Lung (tissue), 12 donors: ENCODE results near the gene PDE8A. TPM values are rescaled to one million over a fixed set of nuclear protein-coding genes. Genes with fewer than 3 reads are reported as not detected.

Source experiments
- ATAC-seq: fragments of 200-7000 bp; cut with Tn5 transposase; one replicate; pipeline ENCODE4 v1.9.1; 2020; ENCODE audit warnings: moderate number of reproducible peaks; ENCODE audit not compliant: insufficient read depth, low FRiP score
- DNase-seq, 3 donors: peaks; one replicate each; pipeline ENCODE4 v3.0.0-alpha.2; 2013 to 2017
- H3K27ac ChIP-seq, 2 donors: one replicate each; pipeline ENCODE4 v1.5.1; 2013; ENCODE audit warnings: mild to moderate bottlenecking in 2 of 2, moderate library complexity in 2 of 2, control low read depth in 1 of 2, inconsistent platforms in 1 of 2, low read depth in 1 of 2, low read length in 1 of 2
- H3K27me3 ChIP-seq, 3 donors: one replicate each; pipeline ENCODE4 v1.5.1; 2013; ENCODE audit warnings: low read length in 2 of 3; ENCODE audit not compliant: control insufficient read depth in 3 of 3, insufficient read depth in 3 of 3
- H3K36me3 ChIP-seq, 4 donors: one replicate each; pipeline ENCODE4 v1.5.1; 2013; ENCODE audit warnings: low read length in 4 of 4, mild to moderate bottlenecking in 1 of 4, moderate library complexity in 1 of 4; ENCODE audit not compliant: control insufficient read depth in 4 of 4, insufficient read depth in 4 of 4
- H3K4me1 ChIP-seq, 5 donors: one replicate each; pipeline ENCODE4 v1.5.1; 2013; ENCODE audit warnings: low read length in 5 of 5, mild to moderate bottlenecking in 2 of 5, moderate library complexity in 1 of 5; ENCODE audit not compliant: control insufficient read depth in 5 of 5, insufficient read depth in 5 of 5
- H3K4me3 ChIP-seq: one replicate; pipeline ENCODE4 v1.5.1; 2013; ENCODE audit warnings: mild to moderate bottlenecking, control low read depth, moderate library complexity
- H3K9ac ChIP-seq, 2 donors: one replicate each; pipeline ENCODE4 v1.5.1; 2013; ENCODE audit warnings: low read length in 2 of 2, control low read depth in 1 of 2; ENCODE audit not compliant: insufficient read depth in 1 of 2
- H3K9me3 ChIP-seq, 4 donors: one replicate each; pipeline ENCODE4 v1.5.1; 2013; ENCODE audit warnings: low read length in 3 of 4, mild to moderate bottlenecking in 1 of 4, moderate library complexity in 1 of 4; ENCODE audit not compliant: control insufficient read depth in 4 of 4, insufficient read depth in 3 of 4
- CTCF ChIP-seq: IDR thresholded peaks from 2 replicates; pipeline ENCODE4 v1.5.1; 2012; ENCODE audit warnings: mild to moderate bottlenecking; ENCODE audit errors: control extremely low read depth, extremely low read depth
- WGBS, 2 donors: extraction: QIAGEN DNeasy Blood & Tissue Kit; methylation state at CpG; one replicate each; pipeline ENCODE4 v1.1.7; 2013; 5-methylcytosine and 5-hydroxymethylcytosine counted together
- polyA plus RNA-seq, 2 donors: library from polyadenylated mRNA; stranded (reverse); fragments of 200-250 nt; gene quantifications; one replicate each; pipeline ENCODE4 v1.2.1, GENCODE V29; 2013
- total RNA-seq, 2 donors: library from RNA; depleted of rRNA in 1 of 2; stranded (reverse); fragments of >200 nt in 1 of 2; gene quantifications; one replicate each; pipeline ENCODE4 v1.2.1, GENCODE V29; 2014 to 2021
- donor health status: control.
- donor health status: control.
- donor health status: Bipolar disorder and iron deficiency.
- donor health status: healthy.
- donor health status: DM: yes; HTN: yes; CAD: no.

PDE8A gene
- total and polyA plus RNA-seq, 4 donors: 13.7 to 87.7 (median 33.5) TPM

GRCh38 chr15:85000937-85001336, 19.3 kb downstream of the PDE8A start:
- TF ChIP-seq CTCF: no peak
- Histone ChIP-seq H3K36me3 (no peaks in the 10 kb centered on the region), H3K9ac (no peak overlapping the region), H3K27me3 (no peaks in the 10 kb centered on the region), H3K4me3 (no peak overlapping the region), H3K4me1 (peaks cover 4 to 19% (median 10%) of the 10 kb centered on the region in 5 donors), H3K27ac (no peak overlapping the region), H3K9me3 (no peaks in the 10 kb centered on the region)
- no peak for DNase-seq
- no peak for ATAC-seq
- WGBS, 2 donors: 63 to 74% methylated on average over 5 of the region's 5 CpGs

GRCh38 chr15:85002517-85002916, 20.9 kb downstream of the PDE8A start:
- Histone ChIP-seq H3K27ac (no peak overlapping the region), H3K9ac (no peak overlapping the region), H3K27me3 (no peaks in the 10 kb centered on the region), H3K4me3 (no peak overlapping the region), H3K4me1 (peaks cover 4 to 19% (median 15%) of the 10 kb centered on the region in 5 donors), H3K36me3 (no peaks in the 10 kb centered on the region), H3K9me3 (no peaks in the 10 kb centered on the region)
- 58 to 65% methylated on average over 4 of the region's 4 CpGs for WGBS, 2 donors
- DNase-seq (no peak), ATAC-seq (no peak)
- TF ChIP-seq CTCF: no peak

GRCh38 chr15:85003593-85004312, 22.1 kb downstream of the PDE8A start:
- Histone ChIP-seq H3K27me3 (no peaks in the 10 kb centered on the region), H3K4me3 (no peak overlapping the region), H3K9ac (no peak overlapping the region), H3K4me1 (peaks cover 11 to 25% (median 15%) of the 10 kb centered on the region in 5 donors), H3K9me3 (no peaks in the 10 kb centered on the region), H3K27ac (peak overlapping the region in 1 of 2 donors; percentile 71), H3K36me3 (no peaks in the 10 kb centered on the region)
- ATAC-seq: no peak
- 67 to 79% methylated on average over 3 of the region's 3 CpGs for WGBS, 2 donors
- no peak for DNase-seq
- no peak for TF ChIP-seq CTCF
